HepG2 (cell line): ENCODE measurements around the gene SDK1. TPM values are rescaled to one million over a fixed set of nuclear protein-coding genes. Genes with fewer than 3 reads are reported as not detected.

ENCODE experiments used
- NFKB2 ChIP-seq: sonication (generic); formaldehyde crosslinking; IDR thresholded peaks from 2 replicates; pipeline ENCODE4 v1.4.0; 2020; ENCODE audit warnings: missing genetic modification reagents, borderline replicate concordance
- PHF8 ChIP-seq: sonication (generic); formaldehyde crosslinking; IDR thresholded peaks from 2 replicates; pipeline ENCODE4 v1.5.0; 2020; ENCODE audit warnings: missing genetic modification reagents
- RFX5 ChIP-seq: IDR thresholded peaks from 2 replicates; pipeline ENCODE4 v1.6.1; 2011; ENCODE audit warnings: low read depth, low read length, improper control_type of control experiment
- TAF1 ChIP-seq: sonication (generic); formaldehyde crosslinking; IDR thresholded peaks from 2 replicates; pipeline ENCODE4 v1.4.0; 2020; ENCODE audit warnings: missing genetic modification reagents
- ZBTB1 ChIP-seq: sonication (generic); formaldehyde crosslinking; IDR thresholded peaks from 2 replicates; pipeline ENCODE4 v1.4.0; 2020; ENCODE audit warnings: missing genetic modification reagents, borderline replicate concordance
- polyA plus RNA-seq, 8 experiments: library from polyadenylated mRNA; depleted of rRNA in 3 of 8; stranded (reverse) in 7 of 8; unstranded in 1 of 8; fragments of >200 nt; fragmentation: Illumina TruSeq in 4 of 8; extraction: Trizol in 4 of 8; gene quantifications; 2 replicates each; pipeline versions ENCODE4 v1.2.1 to v1.2.3, GENCODE V29; 2011 to 2016; ENCODE audit warnings: low read depth in 4 of 8, missing spikeins in 1 of 8, mixed read lengths in 1 of 8; ENCODE audit not compliant: insufficient read depth in 1 of 8
- total RNA-seq, 5 experiments: library from RNA; depleted of rRNA; stranded (reverse); fragments of >200 nt; fragmentation: Illumina TruSeq; extraction: Trizol; gene quantifications; 2 replicates each; pipeline ENCODE4 v1.2.3, GENCODE V29; 2016; ENCODE audit warnings: low read depth in 1 of 5
- TF ChIP-seq, protein P1 (sequence below): sonication (generic); formaldehyde crosslinking; IDR thresholded peaks from 2 replicates; pipeline ENCODE4 v1.4.0; 2020; ENCODE audit warnings: mild to moderate bottlenecking, missing genetic modification reagents
- TF ChIP-seq, protein P2 (sequence below): sonication (generic); formaldehyde crosslinking; IDR thresholded peaks from 2 replicates; pipeline ENCODE4 v1.4.0; 2020; ENCODE audit warnings: missing genetic modification reagents
- TF ChIP-seq, protein P3 (sequence below): sonication (generic); formaldehyde crosslinking; conservative IDR thresholded peaks from 2 replicates; pipeline ENCODE4 v1.8.0; 2022; ENCODE audit warnings: missing genetic modification reagents
- TF ChIP-seq, protein P4 (sequence below): sonication (generic); formaldehyde crosslinking; IDR thresholded peaks from 2 replicates; pipeline ENCODE4 v1.4.0; 2020; ENCODE audit warnings: missing genetic modification reagents
- TF ChIP-seq, protein P5 (sequence below): sonication (generic); formaldehyde crosslinking; IDR thresholded peaks from 2 replicates; pipeline ENCODE4 v1.8.1; 2022; ENCODE audit warnings: low read depth, mild to moderate bottlenecking, missing genetic modification reagents

The SDK1 gene
- total and polyA plus RNA-seq, 2 of the 13 experiments (the other 11 are each of a cell fraction or from before 2014, with no cell fraction given): 0.35 to 2.4 TPM

DNA sequence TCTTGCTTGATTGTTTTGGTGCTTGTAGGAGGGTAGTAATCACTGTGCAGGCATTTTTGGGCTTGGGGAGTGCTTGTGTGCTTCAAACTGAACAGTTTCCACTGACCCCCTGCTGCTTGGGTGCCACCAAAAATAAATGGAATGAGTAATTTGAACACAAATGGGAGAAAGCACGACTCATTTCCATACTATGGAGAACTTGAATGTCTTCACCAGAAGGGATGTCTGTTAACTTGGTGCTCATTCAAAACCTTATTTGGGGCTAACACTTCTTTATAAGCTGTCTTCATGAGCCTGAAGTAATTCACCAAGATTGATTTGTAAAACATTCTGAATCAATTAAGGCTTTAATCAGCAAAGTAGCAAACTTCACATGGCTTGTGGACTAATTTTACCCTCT, 560.3 kb downstream of the SDK1 start (continued):
- TF ChIP-seq, protein P1, sequence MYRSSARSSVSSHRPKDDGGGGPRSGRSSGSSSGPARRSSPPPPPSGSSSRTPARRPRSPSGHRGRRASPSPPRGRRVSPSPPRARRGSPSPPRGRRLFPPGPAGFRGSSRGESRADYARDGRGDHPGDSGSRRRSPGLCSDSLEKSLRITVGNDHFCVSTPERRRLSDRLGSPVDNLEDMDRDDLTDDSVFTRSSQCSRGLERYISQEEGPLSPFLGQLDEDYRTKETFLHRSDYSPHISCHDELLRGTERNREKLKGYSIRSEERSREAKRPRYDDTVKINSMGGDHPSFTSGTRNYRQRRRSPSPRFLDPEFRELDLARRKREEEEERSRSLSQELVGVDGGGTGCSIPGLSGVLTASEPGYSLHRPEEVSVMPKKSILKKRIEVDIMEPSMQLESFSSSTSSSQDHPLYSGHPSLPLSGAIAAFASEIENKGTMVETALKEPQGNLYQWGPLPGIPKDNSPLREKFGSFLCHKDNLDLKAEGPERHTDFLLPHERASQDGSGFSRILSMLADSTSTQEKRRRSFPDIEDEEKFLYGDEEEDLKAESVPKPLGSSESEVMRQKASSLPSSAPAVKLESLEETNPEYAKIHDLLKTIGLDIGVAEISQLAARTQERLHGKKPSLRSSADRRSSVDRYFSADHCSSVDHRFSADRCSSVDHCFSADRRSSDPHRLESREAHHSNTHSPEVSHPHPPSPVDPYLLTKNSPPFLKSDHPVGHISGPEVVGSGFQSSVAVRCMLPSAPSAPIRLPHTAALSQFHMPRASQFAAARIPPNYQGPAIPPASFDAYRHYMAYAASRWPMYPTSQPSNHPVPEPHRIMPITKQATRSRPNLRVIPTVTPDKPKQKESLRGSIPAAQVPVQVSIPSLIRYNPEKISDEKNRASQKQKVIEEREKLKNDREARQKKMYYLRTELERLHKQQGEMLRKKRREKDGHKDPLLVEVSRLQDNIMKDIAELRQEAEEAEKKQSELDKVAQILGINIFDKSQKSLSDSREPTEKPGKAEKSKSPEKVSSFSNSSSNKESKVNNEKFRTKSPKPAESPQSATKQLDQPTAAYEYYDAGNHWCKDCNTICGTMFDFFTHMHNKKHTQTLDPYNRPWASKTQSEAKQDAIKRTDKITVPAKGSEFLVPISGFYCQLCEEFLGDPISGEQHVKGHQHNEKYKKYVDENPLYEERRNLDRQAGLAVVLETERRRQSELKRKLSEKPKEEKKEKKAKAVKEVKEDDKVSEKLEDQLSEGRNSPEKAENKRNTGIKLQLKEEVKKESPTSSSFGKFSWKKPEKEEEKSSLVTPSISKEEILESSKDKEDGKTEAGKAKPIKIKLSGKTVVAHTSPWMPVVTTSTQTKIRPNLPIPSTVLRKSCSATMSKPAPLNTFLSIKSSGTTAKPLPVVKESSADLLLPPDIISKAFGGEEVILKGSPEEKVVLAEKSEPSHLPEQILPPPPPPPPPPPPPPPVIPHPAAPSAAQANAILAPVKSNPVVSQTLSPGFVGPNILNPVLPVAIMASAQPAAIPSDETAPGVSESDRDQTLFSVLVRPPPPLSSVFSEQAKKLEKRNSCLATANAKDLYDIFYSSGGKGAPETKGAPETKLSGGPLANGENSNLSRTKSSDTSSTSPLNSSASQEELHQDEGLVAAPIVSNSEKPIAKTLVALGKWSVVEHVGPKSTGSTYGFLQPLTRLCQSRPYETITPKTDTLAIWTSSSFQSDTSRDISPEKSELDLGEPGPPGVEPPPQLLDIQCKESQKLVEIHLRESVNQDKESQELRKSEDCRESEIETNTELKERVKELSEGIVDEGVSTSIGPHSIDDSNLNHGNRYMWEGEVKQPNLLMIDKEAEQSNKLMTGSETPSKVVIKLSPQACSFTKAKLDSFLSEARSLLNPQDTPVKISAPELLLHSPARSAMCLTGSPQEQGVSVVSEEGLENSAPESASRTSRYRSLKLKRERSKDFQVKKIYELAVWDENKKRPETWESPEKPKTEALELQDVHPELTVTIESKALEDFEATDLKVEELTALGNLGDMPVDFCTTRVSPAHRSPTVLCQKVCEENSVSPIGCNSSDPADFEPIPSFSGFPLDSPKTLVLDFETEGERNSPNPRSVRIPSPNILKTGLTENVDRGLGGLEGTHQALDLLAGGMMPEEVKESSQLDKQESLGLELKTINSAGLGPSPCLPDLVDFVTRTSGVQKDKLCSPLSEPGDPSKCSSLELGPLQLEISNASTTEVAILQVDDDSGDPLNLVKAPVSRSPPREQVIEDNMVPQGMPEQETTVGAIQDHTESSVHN (CRISPR knock-in tag): no peak
- no peak for TF ChIP-seq TAF1 (CRISPR knock-in tag)
- no peak for TF ChIP-seq RFX5
- TF ChIP-seq, protein P2, sequence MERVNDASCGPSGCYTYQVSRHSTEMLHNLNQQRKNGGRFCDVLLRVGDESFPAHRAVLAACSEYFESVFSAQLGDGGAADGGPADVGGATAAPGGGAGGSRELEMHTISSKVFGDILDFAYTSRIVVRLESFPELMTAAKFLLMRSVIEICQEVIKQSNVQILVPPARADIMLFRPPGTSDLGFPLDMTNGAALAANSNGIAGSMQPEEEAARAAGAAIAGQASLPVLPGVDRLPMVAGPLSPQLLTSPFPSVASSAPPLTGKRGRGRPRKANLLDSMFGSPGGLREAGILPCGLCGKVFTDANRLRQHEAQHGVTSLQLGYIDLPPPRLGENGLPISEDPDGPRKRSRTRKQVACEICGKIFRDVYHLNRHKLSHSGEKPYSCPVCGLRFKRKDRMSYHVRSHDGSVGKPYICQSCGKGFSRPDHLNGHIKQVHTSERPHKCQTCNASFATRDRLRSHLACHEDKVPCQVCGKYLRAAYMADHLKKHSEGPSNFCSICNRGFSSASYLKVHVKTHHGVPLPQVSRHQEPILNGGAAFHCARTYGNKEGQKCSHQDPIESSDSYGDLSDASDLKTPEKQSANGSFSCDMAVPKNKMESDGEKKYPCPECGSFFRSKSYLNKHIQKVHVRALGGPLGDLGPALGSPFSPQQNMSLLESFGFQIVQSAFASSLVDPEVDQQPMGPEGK (CRISPR knock-in tag): no peak
- no peak for TF ChIP-seq NFKB2
- no peak for TF ChIP-seq PHF8 (CRISPR knock-in tag)
- TF ChIP-seq, protein P3, sequence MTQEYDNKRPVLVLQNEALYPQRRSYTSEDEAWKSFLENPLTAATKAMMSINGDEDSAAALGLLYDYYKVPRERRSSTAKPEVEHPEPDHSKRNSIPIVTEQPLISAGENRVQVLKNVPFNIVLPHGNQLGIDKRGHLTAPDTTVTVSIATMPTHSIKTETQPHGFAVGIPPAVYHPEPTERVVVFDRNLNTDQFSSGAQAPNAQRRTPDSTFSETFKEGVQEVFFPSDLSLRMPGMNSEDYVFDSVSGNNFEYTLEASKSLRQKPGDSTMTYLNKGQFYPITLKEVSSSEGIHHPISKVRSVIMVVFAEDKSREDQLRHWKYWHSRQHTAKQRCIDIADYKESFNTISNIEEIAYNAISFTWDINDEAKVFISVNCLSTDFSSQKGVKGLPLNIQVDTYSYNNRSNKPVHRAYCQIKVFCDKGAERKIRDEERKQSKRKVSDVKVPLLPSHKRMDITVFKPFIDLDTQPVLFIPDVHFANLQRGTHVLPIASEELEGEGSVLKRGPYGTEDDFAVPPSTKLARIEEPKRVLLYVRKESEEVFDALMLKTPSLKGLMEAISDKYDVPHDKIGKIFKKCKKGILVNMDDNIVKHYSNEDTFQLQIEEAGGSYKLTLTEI (CRISPR knock-in tag): no peak
- TF ChIP-seq, protein P4, sequence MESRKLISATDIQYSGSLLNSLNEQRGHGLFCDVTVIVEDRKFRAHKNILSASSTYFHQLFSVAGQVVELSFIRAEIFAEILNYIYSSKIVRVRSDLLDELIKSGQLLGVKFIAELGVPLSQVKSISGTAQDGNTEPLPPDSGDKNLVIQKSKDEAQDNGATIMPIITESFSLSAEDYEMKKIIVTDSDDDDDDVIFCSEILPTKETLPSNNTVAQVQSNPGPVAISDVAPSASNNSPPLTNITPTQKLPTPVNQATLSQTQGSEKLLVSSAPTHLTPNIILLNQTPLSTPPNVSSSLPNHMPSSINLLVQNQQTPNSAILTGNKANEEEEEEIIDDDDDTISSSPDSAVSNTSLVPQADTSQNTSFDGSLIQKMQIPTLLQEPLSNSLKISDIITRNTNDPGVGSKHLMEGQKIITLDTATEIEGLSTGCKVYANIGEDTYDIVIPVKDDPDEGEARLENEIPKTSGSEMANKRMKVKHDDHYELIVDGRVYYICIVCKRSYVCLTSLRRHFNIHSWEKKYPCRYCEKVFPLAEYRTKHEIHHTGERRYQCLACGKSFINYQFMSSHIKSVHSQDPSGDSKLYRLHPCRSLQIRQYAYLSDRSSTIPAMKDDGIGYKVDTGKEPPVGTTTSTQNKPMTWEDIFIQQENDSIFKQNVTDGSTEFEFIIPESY (CRISPR knock-in tag): no peak
- TF ChIP-seq ZBTB1: no peak
- TF ChIP-seq, protein P5, sequence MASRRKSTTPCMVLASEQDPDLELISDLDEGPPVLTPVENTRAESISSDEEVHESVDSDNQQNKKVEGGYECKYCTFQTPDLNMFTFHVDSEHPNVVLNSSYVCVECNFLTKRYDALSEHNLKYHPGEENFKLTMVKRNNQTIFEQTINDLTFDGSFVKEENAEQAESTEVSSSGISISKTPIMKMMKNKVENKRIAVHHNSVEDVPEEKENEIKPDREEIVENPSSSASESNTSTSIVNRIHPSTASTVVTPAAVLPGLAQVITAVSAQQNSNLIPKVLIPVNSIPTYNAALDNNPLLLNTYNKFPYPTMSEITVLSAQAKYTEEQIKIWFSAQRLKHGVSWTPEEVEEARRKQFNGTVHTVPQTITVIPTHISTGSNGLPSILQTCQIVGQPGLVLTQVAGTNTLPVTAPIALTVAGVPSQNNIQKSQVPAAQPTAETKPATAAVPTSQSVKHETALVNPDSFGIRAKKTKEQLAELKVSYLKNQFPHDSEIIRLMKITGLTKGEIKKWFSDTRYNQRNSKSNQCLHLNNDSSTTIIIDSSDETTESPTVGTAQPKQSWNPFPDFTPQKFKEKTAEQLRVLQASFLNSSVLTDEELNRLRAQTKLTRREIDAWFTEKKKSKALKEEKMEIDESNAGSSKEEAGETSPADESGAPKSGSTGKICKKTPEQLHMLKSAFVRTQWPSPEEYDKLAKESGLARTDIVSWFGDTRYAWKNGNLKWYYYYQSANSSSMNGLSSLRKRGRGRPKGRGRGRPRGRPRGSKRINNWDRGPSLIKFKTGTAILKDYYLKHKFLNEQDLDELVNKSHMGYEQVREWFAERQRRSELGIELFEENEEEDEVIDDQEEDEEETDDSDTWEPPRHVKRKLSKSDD (CRISPR knock-in tag): no peak
